Progenitor cell of endocrine pancreas (in vitro differentiated cells): Measurements from ENCODE around the gene FGD6. TPM values are rescaled to one million over a fixed set of nuclear protein-coding genes. Genes with fewer than 3 reads are reported as not detected.
A peak's percentile ranks its signal among the peaks of the same experiment; 100 is the strongest.
"Not testable (repeated sequence)": the region's sequence is repeated elsewhere in the genome, so short reads cannot be mapped to it uniquely, and the experiment has no call there.

ENCODE experiments used
- DNase-seq: peaks from one replicate; pipeline ENCODE4 v3.0.0; 2021; ENCODE audit warnings: low spot score; ENCODE audit not compliant: unreplicated experiment
- H3K27ac Mint-ChIP-seq: 2 replicates; pipeline ENCODE4 v1.8.0; 2021; ENCODE audit warnings: mild to moderate bottlenecking, moderate library complexity, mixed read lengths
- H3K27me3 Mint-ChIP-seq: 2 replicates; pipeline ENCODE4 v1.8.0; 2021; ENCODE audit warnings: mixed read lengths
- H3K36me3 Mint-ChIP-seq: 2 replicates; pipeline ENCODE4 v1.8.0; 2022; ENCODE audit warnings: mixed read lengths; ENCODE audit not compliant: insufficient read depth
- H3K4me1 Mint-ChIP-seq: 2 replicates; pipeline ENCODE4 v1.8.0; 2021; ENCODE audit warnings: low read depth, mixed read lengths
- H3K4me3 Mint-ChIP-seq: 2 replicates; pipeline ENCODE4 v1.8.0; 2021; ENCODE audit warnings: low read depth, mild to moderate bottlenecking, moderate library complexity, mixed read lengths
- H3K9me3 Mint-ChIP-seq: 2 replicates; pipeline ENCODE4 v1.8.0; 2021; ENCODE audit warnings: low read depth, mixed read lengths
- CTCF ChIP-seq: fragments of 200-600 bp; sonication (generic); IDR thresholded peaks from one replicate; pipeline ENCODE4 v1.5.0; 2021; ENCODE audit warnings: antibody characterized with exemption, mild to moderate bottlenecking; ENCODE audit not compliant: unreplicated experiment
- total RNA-seq: library from RNA; stranded (reverse); gene quantifications from 2 replicates; pipeline ENCODE4 v1.2.1, GENCODE V29; 2021

The FGD6 gene
- total RNA-seq, 1 donor from 2014 or later, result 68.2 TPM

GRCh38 chr12:95240556-95240955 is 23.3 kb upstream of the FGD6 start:
- H3K27me3 Mint-ChIP-seq, result no peaks in the 10 kb centered on the region
- no peak for TF ChIP-seq CTCF
- no peak overlapping the region for H3K4me3 Mint-ChIP-seq
- peaks cover 11% of the 10 kb centered on the region for H3K4me1 Mint-ChIP-seq
- no peaks in the 10 kb centered on the region for H3K9me3 Mint-ChIP-seq
- H3K36me3 Mint-ChIP-seq, result peaks cover 24% of the 10 kb centered on the region
- no peak overlapping the region for H3K27ac Mint-ChIP-seq
- DNase-seq, result no peak

GRCh38 chr12:95239835-95240234 is 22.6 kb upstream of the FGD6 start:
- not testable (repeated sequence) for H3K4me3 Mint-ChIP-seq, H3K9me3 Mint-ChIP-seq, H3K27me3 Mint-ChIP-seq, DNase-seq
- Mint-ChIP-seq H3K27ac (peak overlapping the region; percentile 86), H3K4me1 (peaks cover 11% of the 10 kb centered on the region), H3K36me3 (peaks cover 24% of the 10 kb centered on the region)

GRCh38 chr12:95239216-95239615 is 21.9 kb upstream of the FGD6 start:
- H3K27ac Mint-ChIP-seq, result peak overlapping the region; percentile 86
- TF ChIP-seq CTCF, result no peak
- H3K4me1 Mint-ChIP-seq, result peaks cover 11% of the 10 kb centered on the region
- no peaks in the 10 kb centered on the region for H3K27me3 Mint-ChIP-seq
- H3K9me3 Mint-ChIP-seq, result peaks cover 3% of the 10 kb centered on the region
- H3K4me3 Mint-ChIP-seq, result no peak overlapping the region
- no peak for DNase-seq
- H3K36me3 Mint-ChIP-seq, result peaks cover 27% of the 10 kb centered on the region

- Mint-ChIP-seq H3K4me1 (peaks cover 11% of the 10 kb centered on the region), H3K27me3 (no peaks in the 10 kb centered on the region), H3K9me3 (peaks cover 3% of the 10 kb centered on the region), H3K36me3 (peaks cover 23% of the 10 kb centered on the region), H3K27ac (no peak overlapping the region), H3K4me3 (no peak overlapping the region)
- no peak for TF ChIP-seq CTCF
- no peak for DNase-seq
These were observed 20.9 kb upstream of the FGD6 start for GRCh38 chr12:95238150-95238549.

- peaks cover 13% of the 10 kb centered on the region for H3K4me1 Mint-ChIP-seq
- no peak overlapping the region for H3K4me3 Mint-ChIP-seq
- DNase-seq, result no peak
- no peaks in the 10 kb centered on the region for H3K27me3 Mint-ChIP-seq
- peaks cover 29% of the 10 kb centered on the region for H3K36me3 Mint-ChIP-seq
- H3K9me3 Mint-ChIP-seq, result peaks cover 3% of the 10 kb centered on the region
- no peak for TF ChIP-seq CTCF
- peak overlapping the region; percentile 19 for H3K27ac Mint-ChIP-seq
These were observed 20.0 kb upstream of the FGD6 start for GRCh38 chr12:95237315-95237714.

- H3K27ac Mint-ChIP-seq, H3K27me3 Mint-ChIP-seq, H3K4me3 Mint-ChIP-seq: not testable (repeated sequence)
These were observed 18.4 kb upstream of the FGD6 start for GRCh38 chr12:95235621-95236020.

GRCh38 chr12:95234187-95234586 is 16.9 kb upstream of the FGD6 start:
- not testable (repeated sequence) for H3K27ac Mint-ChIP-seq, H3K4me3 Mint-ChIP-seq, DNase-seq, H3K9me3 Mint-ChIP-seq, H3K27me3 Mint-ChIP-seq
- Mint-ChIP-seq H3K4me1 (peaks cover 17% of the 10 kb centered on the region), H3K36me3 (peaks cover 28% of the 10 kb centered on the region)

More at GRCh38 chr12:95235621-95236020, 18.4 kb upstream of the FGD6 start:
- Mint-ChIP-seq H3K4me1 (peaks cover 18% of the 10 kb centered on the region), H3K36me3 (peaks cover 28% of the 10 kb centered on the region)
- H3K9me3 Mint-ChIP-seq, DNase-seq: not testable (repeated sequence)
